Calu3 (cell line): Measurements from ENCODE around the gene ITPR2. TPM values are rescaled to one million over a fixed set of nuclear protein-coding genes. Genes with fewer than 3 reads are reported as not detected.

Experiments used
- BruUV-seq: library from RNA; stranded (reverse); fragments of 400-500 nt; replicated peaks from 2 replicates; lab custom pipeline; 2021; lab: Mats Ljungman, UMichigan
- CTCF ChIA-PET: fragments of 300-600 bp; sonication (Branson Sonifier 250); formaldehyde crosslinking; loops from one replicate; lab custom pipeline; 2022; ENCODE audit warnings: antibody characterized with exemption; lab: Charles Lee
- DNase-seq: peaks from one replicate; pipeline ENCODE4 v3.0.0; 2022
- H3K27ac Mint-ChIP-seq: one replicate; pipeline ENCODE4 v1.8.0; 2022; ENCODE audit warnings: mixed read lengths; ENCODE audit not compliant: unreplicated experiment
- H3K27me3 Mint-ChIP-seq: one replicate; pipeline ENCODE4 v1.8.0; 2022; ENCODE audit warnings: mixed read lengths; ENCODE audit not compliant: unreplicated experiment
- H3K36me3 Mint-ChIP-seq: one replicate; pipeline ENCODE4 v1.8.0; 2022; ENCODE audit warnings: mild to moderate bottlenecking, moderate library complexity, mixed read lengths; ENCODE audit not compliant: insufficient read depth, unreplicated experiment
- H3K4me1 Mint-ChIP-seq: one replicate; pipeline ENCODE4 v1.8.0; 2022; ENCODE audit warnings: mild to moderate bottlenecking, low read depth, mixed read lengths; ENCODE audit not compliant: unreplicated experiment
- H3K4me3 Mint-ChIP-seq: one replicate; pipeline ENCODE4 v1.8.0; 2022; ENCODE audit warnings: mild to moderate bottlenecking, low read depth, moderate library complexity, mixed read lengths; ENCODE audit not compliant: unreplicated experiment
- H3K9me3 Mint-ChIP-seq: one replicate; pipeline ENCODE4 v1.8.0; 2022; ENCODE audit warnings: low read depth, mixed read lengths; ENCODE audit not compliant: unreplicated experiment
- CTCF ChIP-seq: fragments of 200-600 bp; IDR thresholded peaks from one replicate; pipeline ENCODE4 v1.8.0; 2022; ENCODE audit warnings: antibody characterized with exemption; ENCODE audit not compliant: unreplicated experiment
- intact Hi-C: fragments of 100-400 bp; cut with micrococcal nuclease; formaldehyde crosslinking; loops from one replicate; pipeline ENCODE4 v1.10.0; 2022; ENCODE audit not compliant: unreplicated experiment
- total RNA-seq: library from RNA; stranded (reverse); gene quantifications from 2 replicates; pipeline ENCODE4 v1.2.3, GENCODE V29; 2022

ITPR2 gene
- total RNA-seq, 1 experiment from 2014 or later = 2.5 TPM

- Mint-ChIP-seq H3K36me3 (no peaks in the 10 kb centered on the region), H3K9me3 (peaks cover 2% of the 10 kb centered on the region), H3K4me3 (no peak overlapping the region), H3K4me1 (no peaks in the 10 kb centered on the region), H3K27me3 (no peaks in the 10 kb centered on the region), H3K27ac (no peak overlapping the region)
- BruUV-seq = no TSS peak
- no peak for DNase-seq
- intact Hi-C loops = no loop called here
- CTCF ChIA-PET = no interaction called here
- no peak for TF ChIP-seq CTCF
These were observed 336.8 kb downstream of the ITPR2 start for GRCh38 chr12:26496170-26496569.

GRCh38 chr12:26493656-26494055 lies 339.3 kb downstream of the ITPR2 start:
- H3K4me1 Mint-ChIP-seq = no peaks in the 10 kb centered on the region
- no peak overlapping the region for H3K4me3 Mint-ChIP-seq
- intact Hi-C loops = no loop called here
- TF ChIP-seq CTCF = no peak
- H3K9me3 Mint-ChIP-seq = peaks cover 2% of the 10 kb centered on the region
- no peak for DNase-seq
- CTCF ChIA-PET = interaction anchor here (0.6 to 1.1 kb wide), 2 partner anchors 11 to 152 kb away, joined by 4 to 5 read pairs; no protein-coding TSS in a partner anchor
- H3K27ac Mint-ChIP-seq = no peak overlapping the region
- H3K36me3 Mint-ChIP-seq = no peaks in the 10 kb centered on the region
- H3K27me3 Mint-ChIP-seq = no peaks in the 10 kb centered on the region
- no TSS peak for BruUV-seq

GRCh38 chr12:26492406-26492805 lies 340.6 kb downstream of the ITPR2 start:
- H3K4me3 Mint-ChIP-seq = no peak overlapping the region
- intact Hi-C loops = no loop called here
- H3K4me1 Mint-ChIP-seq = no peaks in the 10 kb centered on the region
- TF ChIP-seq CTCF = no peak
- H3K27me3 Mint-ChIP-seq = no peaks in the 10 kb centered on the region
- CTCF ChIA-PET = interaction anchor here (0.7 kb wide), 1 partner anchor 12 kb away, joined by 4 read pairs; no protein-coding TSS in a partner anchor
- H3K9me3 Mint-ChIP-seq = peaks cover 1% of the 10 kb centered on the region
- no peak for DNase-seq
- no TSS peak for BruUV-seq
- no peak overlapping the region for H3K27ac Mint-ChIP-seq
- no peaks in the 10 kb centered on the region for H3K36me3 Mint-ChIP-seq

- DNase-seq = no peak
- Mint-ChIP-seq H3K36me3 (no peaks in the 10 kb centered on the region), H3K4me1 (no peaks in the 10 kb centered on the region), H3K27me3 (no peaks in the 10 kb centered on the region), H3K9me3 (no peaks in the 10 kb centered on the region), H3K27ac (no peak overlapping the region), H3K4me3 (no peak overlapping the region)
- intact Hi-C loops = no loop called here
- CTCF ChIA-PET = no interaction called here
- BruUV-seq = no TSS peak
- no peak for TF ChIP-seq CTCF
These were observed 343.1 kb downstream of the ITPR2 start for GRCh38 chr12:26489908-26490307.
